ENCODE data around the gene HECTD2.
"Not testable (repeated sequence)": the region's sequence is repeated elsewhere in the genome, so short reads cannot be mapped to it uniquely, and the experiment has no call there.

HECTD2 gene, protein sequence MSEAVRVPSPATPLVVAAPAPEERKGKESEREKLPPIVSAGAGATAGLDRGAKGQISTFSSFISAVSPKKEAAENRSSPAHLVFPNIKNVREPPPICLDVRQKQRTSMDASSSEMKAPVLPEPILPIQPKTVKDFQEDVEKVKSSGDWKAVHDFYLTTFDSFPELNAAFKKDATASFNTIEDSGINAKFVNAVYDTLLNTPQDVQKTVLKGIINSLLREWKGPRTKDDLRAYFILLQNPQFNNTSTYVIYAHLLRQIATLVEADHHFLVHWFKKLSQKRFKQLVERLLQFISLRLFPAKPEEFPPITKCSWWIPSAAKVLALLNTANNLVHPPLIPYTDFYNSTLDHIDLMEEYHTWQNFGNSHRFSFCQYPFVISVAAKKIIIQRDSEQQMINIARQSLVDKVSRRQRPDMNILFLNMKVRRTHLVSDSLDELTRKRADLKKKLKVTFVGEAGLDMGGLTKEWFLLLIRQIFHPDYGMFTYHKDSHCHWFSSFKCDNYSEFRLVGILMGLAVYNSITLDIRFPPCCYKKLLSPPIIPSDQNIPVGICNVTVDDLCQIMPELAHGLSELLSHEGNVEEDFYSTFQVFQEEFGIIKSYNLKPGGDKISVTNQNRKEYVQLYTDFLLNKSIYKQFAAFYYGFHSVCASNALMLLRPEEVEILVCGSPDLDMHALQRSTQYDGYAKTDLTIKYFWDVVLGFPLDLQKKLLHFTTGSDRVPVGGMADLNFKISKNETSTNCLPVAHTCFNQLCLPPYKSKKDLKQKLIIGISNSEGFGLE

DNA sequence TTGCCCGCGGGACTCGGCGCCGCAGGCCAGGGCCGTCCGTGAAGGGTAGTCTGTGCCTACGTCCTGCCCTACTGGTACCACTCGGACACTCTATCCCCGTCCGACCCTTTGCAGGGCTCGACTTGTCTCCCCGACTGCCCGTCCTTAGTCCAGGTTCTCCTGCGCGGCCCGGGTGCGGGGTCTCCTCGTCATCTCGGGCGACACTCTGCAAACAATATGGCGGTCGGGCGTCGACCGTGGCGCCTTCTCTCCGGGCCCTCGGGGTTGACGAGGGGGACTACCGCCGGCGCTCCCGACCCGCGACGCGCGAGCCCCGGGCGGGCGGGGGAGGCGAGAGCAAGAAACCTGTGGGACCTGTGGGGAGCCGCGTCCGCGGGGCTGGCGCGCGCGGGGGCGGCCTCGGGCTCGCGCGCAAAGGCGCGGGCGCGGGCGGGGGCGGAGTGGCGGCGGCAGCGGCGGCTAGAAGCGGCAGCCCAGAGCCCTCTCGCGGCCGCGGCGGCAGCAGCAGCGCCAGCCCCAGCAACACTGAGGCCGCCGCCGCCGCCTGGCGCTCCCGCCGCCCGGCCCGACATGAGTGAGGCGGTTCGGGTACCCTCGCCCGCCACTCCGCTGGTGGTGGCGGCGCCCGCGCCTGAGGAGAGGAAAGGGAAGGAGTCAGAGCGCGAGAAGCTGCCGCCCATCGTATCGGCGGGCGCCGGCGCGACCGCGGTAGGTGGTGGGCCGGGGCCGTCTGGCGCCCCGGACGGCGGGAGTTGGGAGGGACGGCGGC is at the start of gene HECTD2:
HECTD2 (plus strand) TSS at position 476 of the 769 bp plus-strand sequence; CDS start at position 571, 95 bp downstream.
- peak; percentile 72 for DNase-seq (ENCODE audit: low spot score)

DNA sequence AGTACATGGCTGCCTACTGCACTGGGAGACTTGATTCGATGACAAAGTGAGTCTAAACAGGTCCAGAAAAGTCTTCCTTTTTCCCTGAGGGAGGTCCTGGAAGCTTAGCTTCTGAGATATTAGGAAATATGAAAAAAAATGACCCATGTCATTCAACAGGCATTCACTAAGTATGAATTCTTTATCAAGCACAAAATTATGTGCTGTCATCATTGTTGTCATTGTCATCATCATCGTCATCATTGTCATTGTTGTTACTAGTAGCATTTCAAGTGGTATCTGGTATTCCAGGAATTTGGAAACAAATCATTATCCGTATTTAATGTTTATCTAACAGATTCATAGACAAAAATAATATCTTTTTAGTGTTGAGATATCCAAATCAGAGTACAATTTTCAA is 49.7 kb upstream of the HECTD2 start:
- DNase-seq (ENCODE audit: low spot score): no peak

DNA sequence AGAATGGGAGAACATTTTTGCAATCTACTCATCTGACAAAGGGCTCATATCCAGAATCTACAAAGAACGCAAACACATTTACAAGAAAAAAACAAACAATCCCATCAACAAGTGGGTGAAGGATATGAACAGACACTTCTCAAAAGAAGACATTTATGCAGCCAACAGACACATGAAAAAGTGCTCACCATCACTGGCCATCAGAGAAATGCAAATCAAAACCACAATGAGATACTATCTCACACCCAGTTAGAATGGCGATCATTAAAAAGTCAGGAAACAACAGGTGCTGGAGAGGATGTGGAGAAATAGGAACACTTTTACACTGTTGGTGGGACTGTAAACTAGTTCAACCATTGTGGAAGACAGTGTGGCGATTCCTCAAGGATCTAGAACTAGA is 44.6 kb upstream of the HECTD2 start:
- DNase-seq (ENCODE audit: low spot score): not testable (repeated sequence)

DNA sequence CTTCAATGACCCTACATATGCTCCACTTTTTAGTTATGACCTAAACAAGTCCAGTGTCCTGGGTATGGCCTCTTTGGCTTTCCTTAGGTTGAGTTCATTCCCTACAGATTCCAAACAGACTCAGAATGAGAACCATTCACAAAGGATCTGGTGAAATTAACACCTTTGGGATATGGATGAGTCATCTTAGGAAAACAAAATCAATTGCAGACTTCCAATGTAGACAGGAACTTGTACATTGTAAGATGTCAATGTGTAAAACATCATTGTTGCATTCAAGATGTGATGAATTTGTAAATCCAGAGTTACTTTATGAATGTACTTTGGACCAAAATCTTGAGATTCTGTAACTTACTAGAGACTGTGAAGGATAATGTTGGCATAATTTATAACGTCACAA is 43.4 kb upstream of the HECTD2 start:
- no peak for DNase-seq (ENCODE audit: low spot score)

DNA sequence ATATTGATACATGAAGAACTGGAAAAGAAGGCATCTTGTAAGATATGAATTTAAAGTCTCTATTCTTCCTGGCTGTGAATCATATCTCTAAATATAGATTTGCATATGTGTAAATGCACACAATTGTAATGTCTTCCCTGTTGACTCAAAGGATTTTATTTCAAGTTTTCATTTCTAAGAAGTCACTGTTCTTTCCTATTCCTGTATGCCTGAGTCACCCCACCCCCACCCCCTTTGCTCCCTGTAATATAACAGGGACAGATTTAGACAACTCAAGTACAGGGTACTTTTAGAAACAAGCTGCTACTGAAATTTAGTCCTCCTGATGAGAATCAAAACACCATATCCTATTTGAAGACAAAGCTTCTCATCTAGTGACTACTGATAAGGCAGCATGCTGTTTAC is 43.0 kb upstream of the HECTD2 start:
- DNase-seq (ENCODE audit: low spot score): no peak

DNA sequence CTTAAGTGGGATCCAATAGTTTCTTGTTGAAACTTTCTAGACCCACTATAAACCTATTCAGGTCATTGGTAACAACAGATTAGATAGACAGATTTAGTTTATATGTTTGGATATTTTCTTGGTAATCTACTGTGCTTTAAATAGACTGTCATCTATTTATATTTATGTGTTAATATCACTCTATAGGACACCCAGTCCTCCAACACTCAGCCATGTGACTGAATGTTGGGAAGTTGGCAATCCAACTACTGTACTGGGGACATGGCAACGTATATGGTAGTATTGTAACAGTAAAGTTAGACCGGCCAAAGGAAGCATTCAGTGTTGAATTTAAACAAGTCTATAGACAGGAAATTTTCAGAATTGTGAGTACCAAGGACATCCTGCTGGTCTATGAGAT is 42.6 kb upstream of the HECTD2 start:
- DNase-seq (ENCODE audit: low spot score): no peak

DNA sequence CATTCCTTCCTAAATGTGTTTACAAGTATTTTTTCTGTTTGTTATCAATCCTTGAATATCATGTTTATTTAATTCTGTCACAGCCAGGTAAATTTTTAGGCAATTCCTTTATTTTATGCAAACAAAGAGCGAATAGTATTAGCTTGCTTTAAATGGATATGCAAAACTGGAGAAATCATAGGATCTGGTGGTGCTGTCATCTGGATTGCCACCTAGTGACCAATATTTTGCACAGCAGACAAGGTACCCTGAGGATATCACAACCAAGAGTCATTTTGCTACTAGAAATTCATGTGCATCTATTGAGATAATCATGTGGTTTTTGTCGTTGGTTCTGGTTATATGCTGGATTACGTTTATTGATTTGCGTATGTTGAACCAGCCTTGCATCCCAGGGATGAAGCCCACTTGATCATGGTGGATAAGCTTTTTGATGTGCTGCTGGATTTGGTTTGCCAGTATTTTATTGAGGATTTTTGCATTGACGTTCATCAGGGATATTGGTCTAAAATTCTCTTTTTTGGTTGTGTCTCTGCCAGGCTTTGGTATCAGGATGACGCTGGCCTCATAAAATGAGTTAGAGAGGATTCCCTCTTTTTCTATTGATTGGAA is 40.1 kb upstream of the HECTD2 start:
- DNase-seq (ENCODE audit: low spot score): not testable (repeated sequence)

DNA sequence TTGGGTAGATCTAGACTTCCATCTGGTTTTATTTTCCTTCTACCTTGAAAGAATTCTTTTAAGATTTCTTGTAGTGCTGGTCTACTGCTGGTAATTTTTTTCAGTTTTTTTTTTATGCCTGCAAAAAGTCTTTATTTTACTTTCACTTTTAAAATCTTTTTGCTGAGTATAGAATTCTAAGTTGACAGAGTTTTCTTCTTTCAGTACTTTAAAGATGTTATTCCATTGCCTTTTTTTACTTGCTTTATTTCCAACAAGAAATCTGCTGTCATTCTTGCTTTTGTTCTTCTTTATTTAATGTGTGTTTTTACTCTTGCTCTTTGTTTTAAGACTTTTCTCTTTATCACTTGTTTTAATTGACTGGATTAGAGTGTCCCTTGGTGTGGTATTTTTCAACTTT is 36.1 kb upstream of the HECTD2 start:
- DNase-seq (ENCODE audit: low spot score): no peak

DNA sequence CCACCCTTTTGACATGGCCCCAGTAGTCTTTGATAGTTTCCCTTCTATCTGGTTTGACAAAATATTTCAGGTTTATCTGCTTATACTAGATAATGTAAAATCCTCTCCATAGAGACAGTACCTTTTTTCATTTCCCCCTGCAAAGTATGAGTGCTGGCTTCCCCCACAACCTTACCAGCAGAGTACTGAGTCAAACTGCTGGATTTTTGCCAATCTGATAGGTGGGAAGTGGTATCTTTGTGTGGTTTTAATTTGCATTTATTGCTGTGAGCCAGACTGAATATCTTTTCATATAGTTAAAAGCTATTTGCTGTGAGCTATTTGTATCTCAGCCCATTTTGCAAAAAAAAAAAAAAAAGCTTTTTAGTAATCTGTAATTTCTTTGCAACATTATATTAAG is 32.1 kb upstream of the HECTD2 start:
- DNase-seq (ENCODE audit: low spot score): no peak

DNA sequence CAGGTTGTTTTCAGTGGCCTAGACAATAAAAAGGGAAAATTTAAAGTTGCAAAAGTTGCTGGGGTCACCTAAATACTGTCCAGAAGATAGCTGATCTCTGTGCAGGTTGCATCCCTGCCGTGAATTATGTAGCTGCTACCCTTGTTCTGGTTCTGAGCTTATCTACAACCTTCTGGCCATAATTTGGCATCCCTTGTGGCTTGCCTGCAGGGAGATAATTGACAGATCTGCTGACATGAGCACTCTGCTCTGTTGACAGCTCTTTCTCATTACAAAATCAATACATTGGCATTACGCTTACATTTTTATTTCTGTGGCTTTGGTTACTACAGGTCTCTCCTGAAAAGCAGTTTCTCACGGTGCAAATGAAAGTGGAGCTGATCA is 29.3 kb upstream of the HECTD2 start:
- no peak for DNase-seq (ENCODE audit: low spot score)

DNA sequence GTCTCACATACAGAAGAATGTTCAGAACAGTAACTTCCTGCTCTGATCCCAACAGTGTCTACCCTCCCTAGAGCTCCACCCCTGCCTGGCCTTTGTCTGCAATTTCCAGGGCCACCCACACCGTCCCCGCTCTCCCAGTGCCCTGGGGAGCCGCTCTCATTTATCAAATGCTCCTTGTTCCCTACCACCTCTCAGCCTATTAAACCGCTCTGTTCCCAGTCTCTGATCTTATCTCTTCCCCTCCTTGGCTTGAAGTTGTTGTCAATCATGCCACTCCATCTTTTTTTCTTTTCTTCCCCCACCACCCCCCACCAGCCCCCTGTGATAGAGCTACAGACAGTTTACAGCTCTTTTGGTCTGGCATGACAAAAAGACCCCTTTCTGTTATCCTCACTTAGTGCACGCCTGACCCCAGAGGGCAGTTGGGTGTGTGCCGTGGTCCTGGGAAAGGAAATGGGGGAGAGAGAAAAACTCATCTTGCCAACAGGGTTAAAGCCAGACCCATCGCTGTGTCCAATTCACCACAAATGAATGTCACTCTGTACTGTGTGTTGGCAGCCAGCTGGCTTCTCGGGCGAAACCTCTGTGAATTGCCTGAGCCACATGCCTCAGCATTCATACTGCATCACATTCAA is 28.8 kb upstream of the HECTD2 start:
- DNase-seq (ENCODE audit: low spot score): no peak

DNA sequence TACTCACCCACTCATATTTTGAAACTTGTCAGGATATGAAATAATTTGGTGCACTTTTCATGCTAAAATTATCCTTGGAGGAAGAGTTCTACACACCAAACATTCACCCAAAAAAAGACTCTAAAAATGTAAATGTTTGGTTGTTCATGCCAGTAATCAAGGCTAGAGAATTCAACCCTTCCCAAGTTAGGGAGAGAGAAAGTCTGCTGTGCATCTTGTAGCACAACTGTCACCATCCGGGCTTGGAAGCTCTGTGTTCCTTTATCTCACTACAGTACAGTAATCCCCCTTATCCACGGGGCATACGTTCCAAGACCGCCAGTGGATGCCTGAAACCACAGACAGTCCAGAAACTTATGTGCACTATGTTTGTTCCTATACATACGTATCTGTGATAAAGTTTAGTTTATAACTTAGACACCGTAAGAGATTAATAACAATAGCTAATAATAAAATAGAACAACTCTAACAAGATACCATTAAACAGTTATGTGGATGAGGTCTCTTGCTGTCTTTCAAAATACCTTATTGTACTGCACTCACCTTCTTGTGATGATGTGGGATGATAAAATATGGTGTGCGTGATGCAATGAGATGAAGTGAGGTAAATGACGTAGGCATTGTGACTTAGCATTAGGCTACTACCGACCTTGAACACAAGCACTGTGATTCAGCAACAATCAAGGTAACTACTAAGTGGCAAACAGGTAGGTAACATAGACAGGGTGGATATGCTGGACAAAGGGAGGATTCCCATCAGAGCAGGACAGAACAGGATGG is 24.6 kb upstream of the HECTD2 start:
- DNase-seq (ENCODE audit: low spot score): no peak

DNA sequence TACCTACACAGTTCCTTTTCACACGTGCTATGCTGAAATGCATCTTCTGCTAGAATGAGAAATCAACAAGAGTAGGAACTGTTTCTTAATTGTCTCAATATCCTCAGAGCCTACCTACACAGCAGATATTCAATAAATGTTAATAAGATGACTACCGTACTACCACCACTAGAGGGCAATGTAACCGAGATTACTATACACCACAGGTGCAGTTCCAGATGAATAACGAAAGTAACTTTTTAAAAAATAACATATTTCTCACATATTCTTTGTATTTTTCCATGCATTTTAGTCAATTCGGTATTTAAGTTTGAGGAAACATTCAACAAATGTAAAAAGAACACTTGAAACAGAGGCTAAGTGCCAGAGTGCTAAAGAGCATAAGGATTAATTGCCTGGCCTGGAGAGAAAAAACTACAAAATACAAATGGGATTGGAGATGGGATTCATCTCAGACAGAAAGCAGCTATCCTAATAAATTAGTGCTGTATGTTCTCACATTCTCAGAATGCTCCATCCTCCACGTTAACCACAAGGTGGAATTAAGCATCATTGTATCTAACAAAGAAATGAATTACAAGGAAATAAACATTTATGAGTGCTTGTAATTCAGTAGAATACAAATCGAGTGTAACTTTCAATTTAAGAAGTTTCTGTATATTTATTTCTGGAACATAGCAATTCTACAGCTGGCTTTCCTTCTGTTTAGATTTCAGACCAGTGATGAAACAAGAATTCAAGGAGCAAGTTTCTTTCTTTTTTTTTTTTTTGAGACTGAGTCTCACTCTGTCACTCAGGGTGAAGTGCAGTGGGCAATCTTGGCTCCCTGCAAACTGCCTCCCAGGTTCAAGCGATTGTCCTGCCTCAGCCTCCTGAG is 20.3 kb upstream of the HECTD2 start:
- DNase-seq (ENCODE audit: low spot score): peak; percentile 79

DNA sequence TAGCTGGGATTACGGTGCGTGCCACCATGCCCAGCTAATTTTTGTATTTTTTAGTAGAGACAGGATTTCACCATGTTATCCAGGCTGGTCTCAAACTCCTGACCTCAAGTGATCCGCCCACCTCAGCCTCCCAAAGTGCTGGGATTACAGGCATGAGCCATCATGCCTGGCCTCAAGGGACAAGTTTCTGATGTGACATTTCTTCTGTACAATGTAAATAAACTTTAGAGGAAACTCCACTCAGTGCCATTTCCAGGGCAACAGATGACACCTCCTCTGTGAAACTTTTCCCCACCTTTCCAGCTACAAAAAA is 19.7 kb upstream of the HECTD2 start:
- DNase-seq (ENCODE audit: low spot score): not testable (repeated sequence)

DNA sequence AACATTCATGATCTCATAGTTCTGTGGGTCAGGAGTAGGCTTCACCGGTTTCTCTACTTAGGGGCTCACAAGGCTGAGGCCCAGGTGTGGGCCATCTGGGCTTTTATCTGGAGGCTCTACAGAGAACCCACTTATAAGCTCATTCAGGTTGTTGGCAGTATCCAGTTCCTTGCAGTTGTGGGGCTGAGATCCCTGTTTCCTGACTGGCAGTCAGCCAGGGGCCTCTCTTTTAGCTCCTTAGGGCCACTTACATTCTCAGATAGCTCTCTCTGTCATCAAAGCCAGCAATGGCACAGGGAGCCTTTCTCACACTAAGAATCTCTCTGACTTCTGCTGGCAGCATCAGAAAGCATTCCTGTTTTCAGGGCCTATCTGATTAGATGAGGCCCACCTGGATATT is 18.2 kb upstream of the HECTD2 start:
- no peak for DNase-seq (ENCODE audit: low spot score)

DNA sequence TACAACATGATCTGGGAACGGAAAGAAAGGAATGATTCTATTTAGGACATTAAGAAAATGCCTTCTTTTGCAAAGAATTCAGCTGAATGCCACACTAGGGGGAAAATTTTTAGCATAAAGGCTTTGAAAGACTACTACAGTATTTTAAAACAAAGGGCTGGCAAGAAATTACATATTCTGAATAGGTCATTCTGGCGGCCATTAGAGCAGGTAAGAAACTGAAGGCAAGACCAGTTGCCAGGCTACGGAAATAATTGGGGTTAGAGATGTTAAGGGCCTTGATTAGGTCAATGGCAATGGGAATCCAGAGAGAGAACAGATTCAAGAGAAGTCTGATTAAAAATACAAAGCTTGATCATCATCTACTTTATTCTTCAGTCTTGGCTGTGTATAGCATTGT is 3.8 kb upstream of the HECTD2 start:
- DNase-seq (ENCODE audit: low spot score): no peak

DNA sequence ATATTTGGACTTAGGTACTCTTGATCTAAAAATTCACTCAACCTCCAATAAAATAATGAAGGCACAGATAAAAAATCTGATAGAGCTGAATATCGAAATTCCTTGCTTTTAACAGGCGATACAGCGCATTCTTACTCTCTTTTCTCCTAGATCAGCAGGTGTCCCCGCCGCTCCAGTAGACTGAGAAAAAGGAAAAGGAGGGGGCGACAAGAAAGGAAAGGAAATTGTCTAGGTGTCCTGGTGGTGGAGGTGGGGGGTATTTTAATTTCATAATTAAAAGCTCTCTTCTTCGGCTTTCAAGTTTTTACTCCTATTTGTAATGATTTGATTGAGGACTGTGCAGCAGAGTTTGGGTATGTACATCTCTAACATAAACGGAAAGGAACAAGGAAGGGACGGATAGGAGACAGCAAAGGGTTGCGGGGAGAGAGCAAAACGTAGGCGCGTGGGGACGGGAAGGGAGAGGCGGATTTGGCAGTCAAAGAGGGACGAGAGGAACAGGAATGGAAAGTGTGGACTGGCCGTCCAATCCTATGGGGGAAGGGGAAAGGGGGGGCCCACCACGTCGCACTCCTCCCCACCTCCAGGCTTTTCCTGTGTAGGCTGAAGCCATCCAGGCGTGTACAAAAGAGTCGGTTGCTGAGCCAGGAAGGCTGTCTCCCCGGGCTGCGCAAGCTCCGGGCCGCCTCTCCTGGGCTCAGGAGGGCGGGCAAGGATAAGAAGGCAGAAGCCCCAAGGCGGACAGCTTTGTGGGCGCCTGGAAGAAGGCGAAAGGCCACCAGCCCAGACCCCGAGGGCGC is 875 bp upstream of the HECTD2 start:
- peak; percentile 93 for DNase-seq (ENCODE audit: low spot score)

DNA sequence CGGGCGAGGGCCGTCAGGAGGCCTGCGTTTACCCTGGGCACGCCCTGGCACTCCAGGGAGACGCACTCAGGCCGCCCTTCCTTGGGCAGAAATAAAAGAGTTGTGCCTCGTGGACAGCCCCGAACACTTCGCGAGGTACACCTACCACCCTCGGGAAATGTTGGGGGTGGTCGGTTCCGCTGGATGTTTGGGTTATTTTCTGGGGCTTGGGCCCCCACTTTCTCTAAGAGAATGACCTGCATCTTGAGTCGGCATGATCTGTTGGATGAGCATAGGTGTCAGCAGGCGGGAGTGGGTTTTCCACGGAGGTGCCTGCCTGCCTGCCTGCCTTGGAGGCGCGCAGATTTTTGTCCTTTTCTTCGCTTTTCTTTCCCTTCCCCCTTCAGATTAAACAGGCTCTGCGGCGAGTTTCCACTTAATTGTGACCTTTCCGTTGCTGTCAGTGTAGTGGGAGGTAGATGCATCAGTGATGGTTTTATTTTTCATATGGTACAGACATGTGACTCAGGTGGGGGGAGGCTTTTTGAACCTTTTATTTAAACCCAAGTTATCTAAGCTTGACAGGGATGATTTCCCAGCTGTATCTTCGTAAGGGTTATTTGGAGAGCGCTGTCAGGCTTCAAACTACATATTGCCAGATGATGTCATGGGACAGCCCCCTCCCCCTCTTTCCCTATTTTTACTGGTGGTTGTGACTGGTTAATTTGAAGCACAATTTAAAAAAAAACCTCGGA is 661 bp downstream of the HECTD2 start:
- peak; percentile 48 for DNase-seq (ENCODE audit: low spot score)

DNA sequence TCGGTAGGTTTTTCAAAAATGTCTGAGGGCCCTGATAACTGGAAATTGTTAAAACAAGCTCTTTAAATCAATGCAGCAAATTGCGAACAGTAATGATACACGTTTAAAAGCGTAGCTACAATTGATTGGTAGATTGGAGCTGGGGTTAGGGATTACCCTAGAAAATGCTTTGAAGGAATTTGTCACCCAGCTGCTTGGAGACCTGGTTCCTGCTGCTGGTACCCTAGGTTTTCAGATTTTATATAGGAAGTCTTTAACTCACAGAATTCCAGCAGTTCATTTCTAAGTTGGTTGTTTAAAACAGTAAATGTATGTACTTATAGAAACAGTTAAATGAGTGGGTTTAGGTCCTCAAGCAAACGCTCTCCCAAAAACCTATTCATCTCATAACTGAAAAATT is 1.5 kb downstream of the HECTD2 start:
- DNase-seq (ENCODE audit: low spot score): no peak

Data from cerebellar cortex (tissue), 1 donor.